Upper lobe of left lung (tissue), 6 donors: ENCODE data around the gene GLB1L3. TPM values are rescaled to one million over a fixed set of nuclear protein-coding genes. Genes with fewer than 3 reads are reported as not detected.

Experiments used
- ATAC-seq, 2 donors: fragments of 200-7000 bp; cut with Tn5 transposase; one replicate each; pipeline ENCODE4 v1.9.1; 2022; ENCODE audit warnings: mild to moderate bottlenecking in 2 of 2, moderate library complexity in 2 of 2; ENCODE audit not compliant: low FRiP score in 2 of 2
- DNase-seq, 2 donors: peaks; one replicate each; pipeline ENCODE4 v3.0.0-alpha.2; 2019 to 2020
- H3K27ac ChIP-seq, 4 donors: fragments of 200-600 bp; sonication (generic); one replicate each; pipeline ENCODE4 v1.5.1; 2016 to 2019
- H3K27me3 ChIP-seq, 4 donors: fragments of 200-600 bp; sonication (generic); one replicate each; pipeline ENCODE4 v1.5.1; 2017 to 2019
- H3K36me3 ChIP-seq, 4 donors: fragments of 200-600 bp; sonication (generic); one replicate each; pipeline ENCODE4 v1.5.1; 2016 to 2019
- H3K4me1 ChIP-seq, 4 donors: fragments of 200-600 bp; sonication (generic); one replicate each; pipeline ENCODE4 v1.5.1; 2018 to 2019
- H3K4me3 ChIP-seq, 4 donors: fragments of 200-600 bp; sonication (generic); one replicate each; pipeline ENCODE4 v1.5.1; 2017 to 2019; ENCODE audit warnings: mild to moderate bottlenecking in 2 of 4, moderate library complexity in 1 of 4
- H3K9me3 ChIP-seq, 4 donors: fragments of 200-600 bp; sonication (generic); one replicate each; pipeline ENCODE4 v1.5.1; 2018 to 2019
- CTCF ChIP-seq, 6 experiments: fragments of 450-650 bp in 4 of 6; fragments of 200-600 bp in 2 of 6; sonication (generic) in 2 of 6; IDR thresholded peaks; one replicate each; pipeline ENCODE4 v1.5.1; 2016 to 2019; ENCODE audit warnings: antibody characterized with exemption in 6 of 6
- EP300 ChIP-seq, 4 donors: sonication (generic); formaldehyde crosslinking; IDR thresholded peaks; one replicate each; pipeline ENCODE4 v1.5.1; 2017; ENCODE audit warnings: antibody characterized with exemption in 4 of 4, control low read depth in 2 of 4
- POLR2A ChIP-seq, 4 donors: fragments of 450-650 bp; IDR thresholded peaks; one replicate each; pipeline ENCODE4 v1.5.1; 2016 to 2017; ENCODE audit warnings: antibody characterized with exemption in 4 of 4, mild to moderate bottlenecking in 2 of 4
- POLR2AphosphoS5 ChIP-seq, 2 donors: sonication (generic); formaldehyde crosslinking; IDR thresholded peaks; one replicate each; pipeline ENCODE4 v1.5.1; 2017; ENCODE audit warnings: antibody characterized with exemption in 2 of 2
- WGBS, 2 donors: methylation state at CpG; one replicate each; pipeline ENCODE4 v1.1.5; 2017 to 2018; 5-methylcytosine and 5-hydroxymethylcytosine counted together
- total RNA-seq, 6 donors: library from RNA; depleted of rRNA in 4 of 6; stranded (reverse); fragments of >200 nt in 4 of 6; gene quantifications; one replicate each; pipeline versions ENCODE4 v1.1.0 to v1.2.1, GENCODE V29; 2016 to 2021
- donor health status: DM: no; HTN: no; CAD: no; lungs with moderate emphysema.
- donor health status: DM: no; HTN: yes; CAD: no; lungs with severe emphysema.

GLB1L3 gene
- total RNA-seq, 6 donors from 2014 or later: 0.17 to 1.3 (median 1.0) TPM; not detected in 2

- 68 to 70% methylated on average over 4 of the region's 4 CpGs for WGBS, 2 donors
Measured at GRCh38 chr11:134230339-134230738, 45.8 kb upstream of the GLB1L3 start.

GRCh38 chr11:134231958-134232659 is 44.1 kb upstream of the GLB1L3 start:
- no peak for TF ChIP-seq POLR2A (IDR thresholded peaks at IDR 0.05)
- TF ChIP-seq POLR2AphosphoS5 (IDR thresholded peaks at IDR 0.05): no peak
- TF ChIP-seq CTCF (IDR thresholded peaks at IDR 0.05): no peak
- no peak for TF ChIP-seq EP300 (IDR thresholded peaks at IDR 0.05)

More at GRCh38 chr11:134230339-134230738, 45.8 kb upstream of the GLB1L3 start:
- Histone ChIP-seq H3K4me3 (no peak overlapping the region), H3K4me1 (peaks cover 21 to 61% (median 52%) of the 10 kb centered on the region in 4 donors), H3K27ac (peak overlapping the region in 1 of 4 donors; percentile 17), H3K9me3 (no peaks in the 10 kb centered on the region), H3K27me3 (no peaks in the 10 kb centered on the region), H3K36me3 (peaks cover 0 to 7% (median 3%) of the 10 kb centered on the region in 4 donors)
- no peak for TF ChIP-seq CTCF (IDR thresholded peaks at IDR 0.05)
- TF ChIP-seq POLR2A (IDR thresholded peaks at IDR 0.05): no peak
- TF ChIP-seq EP300 (IDR thresholded peaks at IDR 0.05): no peak
- TF ChIP-seq POLR2AphosphoS5 (IDR thresholded peaks at IDR 0.05): no peak
- DNase-seq (no peak), ATAC-seq (no peak)

DNA sequence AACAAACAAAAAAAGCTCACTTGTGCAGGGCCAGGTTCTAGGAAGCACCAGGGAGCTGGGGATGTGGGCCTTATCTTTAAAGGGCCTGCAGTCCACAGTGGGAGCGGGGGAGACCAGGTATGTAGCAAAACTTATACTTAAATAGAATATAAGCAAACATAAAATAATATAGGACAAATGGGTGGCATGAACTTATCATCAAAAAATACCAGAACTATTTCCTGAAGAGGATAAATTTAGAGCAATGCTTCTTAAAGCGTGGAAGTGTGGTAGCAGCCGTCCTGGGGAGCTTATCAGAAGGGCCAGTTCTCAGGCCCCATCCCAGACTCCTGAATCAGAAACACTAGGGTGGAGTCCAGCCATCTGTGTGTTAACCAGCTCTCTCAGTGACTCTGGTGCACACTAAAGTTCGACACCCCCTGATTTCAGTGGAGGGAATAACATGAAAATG is 42.4 kb upstream of the GLB1L3 start:
- ATAC-seq (no peak), DNase-seq (no peak)
- H3K36me3 ChIP-seq: peaks cover 0 to 34% (median 8%) of the 10 kb centered on the region in 4 donors
- no peaks in the 10 kb centered on the region for H3K27me3 ChIP-seq
- no peak overlapping the region for H3K27ac ChIP-seq
- H3K4me3 ChIP-seq: no peak overlapping the region
- peaks cover 6 to 35% (median 31%) of the 10 kb centered on the region in 4 donors for H3K4me1 ChIP-seq
- WGBS, 2 donors: 81 to 91% methylated on average over 4 of the region's 4 CpGs
- H3K9me3 ChIP-seq: no peaks in the 10 kb centered on the region
- TF ChIP-seq POLR2AphosphoS5 (IDR thresholded peaks at IDR 0.05) (no peak), EP300 (IDR thresholded peaks at IDR 0.05) (no peak), POLR2A (IDR thresholded peaks at IDR 0.05) (no peak), CTCF (IDR thresholded peaks at IDR 0.05) (no peak)

More at GRCh38 chr11:134231958-134232659, 44.1 kb upstream of the GLB1L3 start:
- peak overlapping the region in 3 of 4 donors; percentile 6 to 33 (median 8) for H3K27ac ChIP-seq
- H3K27me3 ChIP-seq: no peaks in the 10 kb centered on the region
- no peaks in the 10 kb centered on the region for H3K9me3 ChIP-seq
- DNase-seq: no peak
- H3K4me3 ChIP-seq: no peak overlapping the region
- 57 to 62% methylated on average over 9 to 10 of the region's 10 CpGs for WGBS, 2 donors
- H3K36me3 ChIP-seq: peaks cover 0 to 20% (median 8%) of the 10 kb centered on the region in 4 donors
- ATAC-seq: no peak
- peaks cover 6 to 44% (median 35%) of the 10 kb centered on the region in 4 donors for H3K4me1 ChIP-seq

DNA sequence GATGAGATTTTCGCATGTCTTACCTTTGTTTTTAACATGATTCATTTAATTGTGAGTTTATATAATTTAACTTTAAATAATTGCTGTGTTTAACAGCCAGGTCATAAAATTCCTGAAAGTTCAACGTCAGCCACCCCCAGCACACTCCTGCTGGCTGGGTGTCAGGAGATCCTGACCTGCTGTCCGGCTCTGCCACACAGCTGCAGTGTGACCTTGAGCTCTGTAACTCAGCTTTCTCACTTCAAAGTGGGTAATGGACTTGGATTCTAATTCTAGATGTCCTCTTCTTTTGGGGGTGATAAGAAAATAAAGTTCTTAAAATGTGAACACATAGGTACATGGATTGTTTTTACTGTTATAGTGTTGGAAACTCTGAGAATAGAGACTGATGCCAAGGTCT is 40.8 kb upstream of the GLB1L3 start:
- H3K4me3 ChIP-seq: no peak overlapping the region
- no peaks in the 10 kb centered on the region for H3K27me3 ChIP-seq
- ATAC-seq (no peak), DNase-seq (no peak)
- TF ChIP-seq EP300 (IDR thresholded peaks at IDR 0.05) (no peak), CTCF (IDR thresholded peaks at IDR 0.05) (no peak), POLR2AphosphoS5 (IDR thresholded peaks at IDR 0.05) (no peak), POLR2A (IDR thresholded peaks at IDR 0.05) (no peak)
- 90 to 93% methylated on average over 3 of the region's 3 CpGs for WGBS, 2 donors
- H3K27ac ChIP-seq: no peak overlapping the region
- H3K36me3 ChIP-seq: peaks cover 0 to 50% (median 22%) of the 10 kb centered on the region in 4 donors
- H3K9me3 ChIP-seq: no peaks in the 10 kb centered on the region
- peaks cover 0 to 20% (median 18%) of the 10 kb centered on the region in 4 donors for H3K4me1 ChIP-seq
